ENCODE data around the gene HS6ST2. TPM values are rescaled to one million over a fixed set of nuclear protein-coding genes. Genes with fewer than 3 reads are reported as not detected.

The HS6ST2 gene
- total and polyA plus RNA-seq, 12 donors: 0.13 to 1.2 (median 0.26) TPM; not detected in 3

DNA sequence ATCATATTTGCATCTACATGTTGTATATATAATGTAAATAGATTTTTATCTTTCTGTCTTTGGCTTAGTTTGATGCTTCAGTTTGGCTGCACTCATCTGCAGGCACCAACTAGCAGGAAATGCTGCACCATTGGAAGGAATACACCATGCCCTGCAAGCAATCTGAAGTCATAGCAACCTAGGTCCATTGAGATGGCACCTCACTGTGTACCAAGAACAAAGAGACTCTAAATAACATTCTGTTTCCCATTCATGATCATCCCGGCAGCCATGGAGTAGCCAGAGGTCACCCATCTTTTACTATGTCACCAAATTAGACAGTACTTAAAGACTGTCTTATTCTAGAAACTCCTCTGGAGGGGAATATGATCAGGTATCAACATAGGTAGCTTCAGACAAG lies 40.8 kb upstream of the HS6ST2 start:
- no peak overlapping the region for H3K27ac ChIP-seq
- WGBS, 2 donors: 83 to 86% methylated on average over 1 of the region's 1 CpG
- TF ChIP-seq, protein P1, sequence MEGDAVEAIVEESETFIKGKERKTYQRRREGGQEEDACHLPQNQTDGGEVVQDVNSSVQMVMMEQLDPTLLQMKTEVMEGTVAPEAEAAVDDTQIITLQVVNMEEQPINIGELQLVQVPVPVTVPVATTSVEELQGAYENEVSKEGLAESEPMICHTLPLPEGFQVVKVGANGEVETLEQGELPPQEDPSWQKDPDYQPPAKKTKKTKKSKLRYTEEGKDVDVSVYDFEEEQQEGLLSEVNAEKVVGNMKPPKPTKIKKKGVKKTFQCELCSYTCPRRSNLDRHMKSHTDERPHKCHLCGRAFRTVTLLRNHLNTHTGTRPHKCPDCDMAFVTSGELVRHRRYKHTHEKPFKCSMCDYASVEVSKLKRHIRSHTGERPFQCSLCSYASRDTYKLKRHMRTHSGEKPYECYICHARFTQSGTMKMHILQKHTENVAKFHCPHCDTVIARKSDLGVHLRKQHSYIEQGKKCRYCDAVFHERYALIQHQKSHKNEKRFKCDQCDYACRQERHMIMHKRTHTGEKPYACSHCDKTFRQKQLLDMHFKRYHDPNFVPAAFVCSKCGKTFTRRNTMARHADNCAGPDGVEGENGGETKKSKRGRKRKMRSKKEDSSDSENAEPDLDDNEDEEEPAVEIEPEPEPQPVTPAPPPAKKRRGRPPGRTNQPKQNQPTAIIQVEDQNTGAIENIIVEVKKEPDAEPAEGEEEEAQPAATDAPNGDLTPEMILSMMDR (IDR thresholded peaks at IDR 0.05): no peak
- intact Hi-C loops (cut with DNase I): no loop called here
- H3K4me3 ChIP-seq: no peak overlapping the region
- H3K4me1 ChIP-seq: no peaks in the 10 kb centered on the region
- ATAC-seq (no peak), DNase-seq (no peak)
- H3K27me3 ChIP-seq: peaks cover 0 to 51% (median 0%) of the 10 kb centered on the region in 7 donors
- H3K36me3 ChIP-seq: no peaks in the 10 kb centered on the region
- H3K9me3 ChIP-seq: no peaks in the 10 kb centered on the region

DNA sequence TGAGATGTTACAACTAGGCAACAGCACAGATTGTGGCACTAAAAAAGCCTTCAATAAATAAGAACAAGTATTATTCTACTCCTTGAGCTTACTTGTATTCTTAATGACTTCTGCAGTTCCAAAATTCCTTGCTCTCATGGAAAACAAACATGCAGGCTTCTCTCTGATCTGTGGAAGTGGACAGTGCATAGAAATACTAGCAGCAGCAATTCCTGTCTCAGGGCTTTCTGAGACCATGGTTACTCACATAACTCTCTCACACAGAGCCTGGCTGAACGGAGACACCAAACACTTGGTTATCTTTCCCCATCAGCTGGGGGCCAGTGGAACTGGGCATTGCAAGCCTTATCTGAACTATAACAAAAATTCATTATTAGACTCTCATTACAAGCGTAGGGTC lies 32.4 kb upstream of the HS6ST2 start:
- TF ChIP-seq, protein P1 (IDR thresholded peaks at IDR 0.05): no peak
- H3K4me3 ChIP-seq: no peak overlapping the region
- no peaks in the 10 kb centered on the region for H3K36me3 ChIP-seq
- peaks cover 0 to 64% (median 0%) of the 10 kb centered on the region in 7 donors for H3K27me3 ChIP-seq
- no peak overlapping the region for H3K27ac ChIP-seq
- H3K4me1 ChIP-seq: no peaks in the 10 kb centered on the region
- ATAC-seq (no peak), DNase-seq (no peak)
- intact Hi-C loops (cut with DNase I): no loop called here
- 69 to 77% methylated on average over 2 of the region's 2 CpGs for WGBS, 2 donors
- no peaks in the 10 kb centered on the region for H3K9me3 ChIP-seq

DNA sequence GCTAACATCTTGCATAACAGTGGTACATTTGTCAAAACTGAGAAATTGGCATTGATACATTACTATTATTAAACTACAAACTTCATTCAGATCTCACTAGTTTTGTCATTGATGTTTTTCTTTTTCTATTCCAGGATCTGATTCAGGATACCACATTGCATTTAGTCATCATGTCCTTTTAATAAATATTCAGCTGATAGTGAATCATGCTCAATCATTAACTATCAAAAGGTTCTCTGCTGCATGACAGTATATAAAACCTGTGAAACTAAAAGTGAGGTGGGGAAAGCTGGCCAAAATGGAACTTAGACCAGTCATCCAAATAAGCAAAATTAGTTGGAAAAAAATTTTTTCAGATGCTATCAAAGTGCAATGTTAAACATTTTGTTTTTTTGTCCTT lies 28.1 kb upstream of the HS6ST2 start:
- no peak overlapping the region for H3K27ac ChIP-seq
- no peak overlapping the region for H3K4me3 ChIP-seq
- DNase-seq: no peak
- no peaks in the 10 kb centered on the region for H3K9me3 ChIP-seq
- no peaks in the 10 kb centered on the region for H3K36me3 ChIP-seq
- ATAC-seq: no peak
- peaks cover 0 to 40% (median 0%) of the 10 kb centered on the region in 7 donors for H3K27me3 ChIP-seq
- intact Hi-C loops (cut with DNase I): loop anchor here in 1 of 10 donors (5.0 kb wide), 1 partner anchor 686 kb away; no protein-coding TSS in a partner anchor
- H3K4me1 ChIP-seq: no peaks in the 10 kb centered on the region
- TF ChIP-seq, protein P1 (IDR thresholded peaks at IDR 0.05): no peak

DNA sequence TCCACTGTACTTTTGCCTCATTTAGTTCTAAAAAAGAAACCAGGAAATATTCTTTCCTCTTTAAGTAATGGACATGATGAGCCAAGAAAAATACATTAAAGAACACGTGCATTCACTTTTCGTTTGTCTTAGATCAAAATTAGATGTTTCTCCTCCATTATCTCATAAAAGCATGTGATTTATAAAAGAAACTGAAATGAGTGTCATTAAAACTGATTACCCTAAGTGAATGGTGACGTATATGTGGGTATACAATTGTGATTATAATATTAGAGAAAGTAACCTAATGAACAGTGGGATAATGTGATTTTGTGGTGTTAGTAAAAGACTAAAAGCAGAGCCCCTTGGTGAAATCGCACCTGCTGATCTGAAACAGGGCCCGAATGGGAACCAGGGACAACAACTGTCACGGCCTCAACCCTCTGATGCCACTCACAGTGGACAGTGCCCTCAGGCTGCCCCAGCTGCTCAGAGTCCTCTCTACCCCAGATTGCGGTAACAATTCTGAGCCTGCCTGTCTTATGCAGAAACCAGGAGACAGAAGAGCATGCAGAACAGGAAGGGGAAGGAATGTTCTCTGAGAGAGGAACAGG lies 25.7 kb upstream of the HS6ST2 start:
- intact Hi-C loops (cut with DNase I): no loop called here
- Histone ChIP-seq H3K4me3 (no peak overlapping the region), H3K9me3 (no peaks in the 10 kb centered on the region), H3K36me3 (no peaks in the 10 kb centered on the region), H3K27me3 (peaks cover 0 to 24% (median 0%) of the 10 kb centered on the region in 7 donors), H3K4me1 (no peaks in the 10 kb centered on the region), H3K27ac (no peak overlapping the region)
- TF ChIP-seq, protein P1 (IDR thresholded peaks at IDR 0.05): no peak
- DNase-seq (no peak), ATAC-seq (no peak)
- 79 to 83% methylated on average over 7 of the region's 7 CpGs for WGBS, 2 donors
